RWPE1 (cell line): ENCODE measurements around the gene RAD51.

ENCODE experiments used
- CTCF ChIA-PET: fragments of 350-600 bp; sonication (Branson Sonifier 250); formaldehyde crosslinking; extraction: SDS; loops from one replicate; lab custom pipeline; 2021; lab: Yijun Ruan, JAX
- POLR2A ChIA-PET: fragments of 400-600 bp; formaldehyde crosslinking; extraction: SDS; loops from one replicate; lab custom pipeline; 2020; ENCODE audit warnings: antibody characterized with exemption; ENCODE audit not compliant: low non-redundant PET; lab: Yijun Ruan, JAX
- DNase-seq: peaks from one replicate; pipeline ENCODE4 v3.0.0; 2012; ENCODE audit warnings: low spot score
- H3K27ac ChIP-seq: fragments of 450-650 bp; 2 replicates; pipeline ENCODE4 v1.5.1; 2017
- TF ChIP-seq, protein P1 (sequence below): fragments of 450-650 bp; conservative IDR thresholded peaks from 2 replicates; pipeline ENCODE4 v1.5.1; 2017; ENCODE audit warnings: low read depth, mild to moderate bottlenecking

Gene RAD51

DNA sequence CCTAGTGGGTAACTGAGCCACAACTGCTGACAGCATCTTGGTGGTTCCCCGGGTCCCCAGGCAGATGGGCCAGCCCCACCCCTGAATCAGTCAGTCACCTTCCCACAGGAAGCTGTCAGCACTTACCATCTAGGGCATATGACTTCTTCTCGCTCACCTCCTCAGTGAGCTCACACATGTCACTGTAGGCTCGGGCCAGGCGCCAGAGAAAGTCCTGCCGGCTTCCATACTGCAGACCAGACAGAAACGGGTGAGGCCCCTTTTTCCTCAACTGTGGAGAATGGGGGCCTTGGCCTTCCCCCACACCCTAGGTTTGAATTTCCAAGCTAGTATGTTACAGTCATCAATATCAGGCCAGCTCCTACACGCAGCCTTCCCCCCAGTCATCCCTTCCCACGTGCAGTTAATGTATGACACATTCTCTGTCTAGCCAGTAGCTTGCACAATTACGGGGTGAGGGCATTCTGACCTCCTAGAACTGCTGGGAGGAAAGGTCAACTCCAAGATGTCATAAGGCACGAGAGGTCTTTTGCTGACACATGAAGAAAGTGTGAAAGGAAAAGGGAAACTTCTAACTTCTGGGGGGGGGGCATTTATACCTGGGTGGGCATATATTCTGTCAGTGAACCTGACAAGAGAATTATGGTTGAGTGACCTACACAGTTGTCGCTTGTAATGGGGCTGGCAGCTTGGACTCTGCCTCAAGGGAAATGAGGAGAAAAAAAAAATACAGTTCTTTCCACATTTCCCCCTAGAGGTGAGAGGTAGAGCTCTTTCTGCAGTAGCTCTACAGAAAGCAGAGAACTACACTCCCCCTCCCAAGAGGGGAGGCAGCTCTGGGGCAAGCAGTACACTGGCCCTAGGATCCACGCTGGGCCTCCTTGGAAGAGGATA lies 49.2 kb downstream of the RAD51 start:
- TF ChIP-seq, protein P1, sequence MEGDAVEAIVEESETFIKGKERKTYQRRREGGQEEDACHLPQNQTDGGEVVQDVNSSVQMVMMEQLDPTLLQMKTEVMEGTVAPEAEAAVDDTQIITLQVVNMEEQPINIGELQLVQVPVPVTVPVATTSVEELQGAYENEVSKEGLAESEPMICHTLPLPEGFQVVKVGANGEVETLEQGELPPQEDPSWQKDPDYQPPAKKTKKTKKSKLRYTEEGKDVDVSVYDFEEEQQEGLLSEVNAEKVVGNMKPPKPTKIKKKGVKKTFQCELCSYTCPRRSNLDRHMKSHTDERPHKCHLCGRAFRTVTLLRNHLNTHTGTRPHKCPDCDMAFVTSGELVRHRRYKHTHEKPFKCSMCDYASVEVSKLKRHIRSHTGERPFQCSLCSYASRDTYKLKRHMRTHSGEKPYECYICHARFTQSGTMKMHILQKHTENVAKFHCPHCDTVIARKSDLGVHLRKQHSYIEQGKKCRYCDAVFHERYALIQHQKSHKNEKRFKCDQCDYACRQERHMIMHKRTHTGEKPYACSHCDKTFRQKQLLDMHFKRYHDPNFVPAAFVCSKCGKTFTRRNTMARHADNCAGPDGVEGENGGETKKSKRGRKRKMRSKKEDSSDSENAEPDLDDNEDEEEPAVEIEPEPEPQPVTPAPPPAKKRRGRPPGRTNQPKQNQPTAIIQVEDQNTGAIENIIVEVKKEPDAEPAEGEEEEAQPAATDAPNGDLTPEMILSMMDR: no peak
- ChIA-PET POLR2A (no interaction called here), CTCF (interaction anchor here (0.6 to 1.1 kb wide), 10 partner anchors 18 to 197 kb away, joined by 3 to 8 read pairs (median 4); partner anchors contain the start of gene GCHFR)

GRCh38 chr15:40744815-40745152 lies 49.8 kb downstream of the RAD51 start:
- DNase-seq: no peak
- TF ChIP-seq, protein P1: no peak
- POLR2A ChIA-PET: no interaction called here
- peak overlapping the region; percentile 86 for H3K27ac ChIP-seq
- CTCF ChIA-PET: interaction anchor here (0.6 to 1.1 kb wide), 8 partner anchors 19 to 197 kb away, joined by 3 to 8 read pairs (median 4); partner anchors contain the start of gene GCHFR

More for the DNA sequence above, 49.2 kb downstream of the RAD51 start:
- H3K27ac ChIP-seq: peak overlapping the region; percentile 86
- DNase-seq: peak; percentile 83

DNA sequence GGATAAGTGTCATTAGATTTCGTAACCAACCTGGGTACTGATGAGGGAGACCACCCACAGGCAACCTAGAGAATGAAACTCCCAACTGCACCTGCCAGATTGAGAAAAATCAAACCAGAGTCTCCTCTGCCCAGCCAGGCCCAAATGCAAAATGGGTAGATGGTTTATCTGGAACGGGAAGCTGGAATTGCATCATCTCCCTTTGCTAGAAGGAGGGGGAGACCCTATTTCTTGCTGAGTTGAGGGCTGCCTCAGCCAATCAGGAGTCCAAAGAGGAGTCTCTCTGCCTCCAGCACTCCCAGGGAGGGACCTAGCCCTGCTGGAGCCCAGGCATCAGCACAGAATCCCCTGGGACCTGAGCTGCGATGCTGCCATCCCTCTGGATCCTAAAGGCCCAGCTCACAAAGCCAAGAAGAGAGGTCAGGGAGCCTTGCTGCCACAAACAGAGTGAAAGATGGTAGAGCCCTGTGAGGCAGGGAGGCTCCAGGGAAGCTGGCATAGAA lies 52.0 kb downstream of the RAD51 start:
- peak overlapping the region; percentile 86 for H3K27ac ChIP-seq

DNA sequence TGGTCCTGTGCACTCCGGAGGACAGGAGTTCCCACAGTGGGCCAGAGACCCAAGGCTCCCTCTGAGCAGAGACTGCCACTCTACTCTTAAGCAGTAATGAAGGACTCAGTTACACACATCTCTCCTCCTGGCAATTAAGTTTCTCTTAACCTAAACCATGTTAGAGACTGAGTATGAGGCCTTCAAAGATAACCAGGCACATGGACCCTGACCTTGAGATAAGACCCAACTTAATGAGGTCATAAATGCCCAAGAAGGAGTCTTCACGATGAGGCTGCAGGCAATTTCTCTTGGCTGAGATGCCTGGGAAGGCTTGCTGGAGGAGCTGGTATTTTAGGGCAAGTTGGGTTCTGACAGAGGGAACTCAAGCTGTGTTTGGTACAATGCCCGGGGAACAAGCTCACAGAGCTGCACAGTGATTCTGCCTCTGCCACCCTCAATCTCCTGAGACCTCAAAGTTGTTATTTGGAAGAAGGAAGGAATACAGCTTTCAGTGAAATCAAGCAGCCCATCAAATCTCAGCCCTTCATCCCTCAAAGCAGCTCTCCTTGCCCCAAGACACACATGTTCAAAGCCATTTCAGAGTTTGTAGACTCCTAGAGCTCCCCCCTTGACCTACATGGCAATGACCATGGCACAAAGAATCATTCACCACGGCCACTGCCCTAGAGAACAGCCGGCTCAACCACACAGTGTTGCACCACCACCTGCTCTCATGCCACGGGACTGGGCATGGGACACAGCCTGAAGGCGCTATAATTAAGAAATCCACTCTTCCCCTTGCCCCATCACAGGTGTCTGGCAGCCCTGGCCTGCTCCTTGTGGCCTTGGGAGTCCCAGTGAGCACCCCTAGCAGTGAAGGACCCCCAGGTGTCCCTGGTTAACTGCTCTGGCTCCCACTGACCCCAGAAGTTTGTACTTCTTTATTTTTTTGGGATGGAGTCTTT lies 53.0 kb downstream of the RAD51 start:
- CTCF ChIA-PET: interaction anchor here (1.2 to 2.2 kb wide), 7 partner anchors 17 to 228 kb away, joined by 3 to 27 read pairs (median 5); partner anchors contain the start of genes C15orf62 and GCHFR
- H3K27ac ChIP-seq: peak overlapping the region; percentile 86
- no peak for DNase-seq
- TF ChIP-seq, protein P1: no peak
- POLR2A ChIA-PET: no interaction called here

More for the DNA sequence above, 52.0 kb downstream of the RAD51 start:
- POLR2A ChIA-PET: interaction anchor here (0.7 kb wide), 1 partner anchor 18 kb away, joined by 3 read pairs; no protein-coding TSS in a partner anchor
- CTCF ChIA-PET: interaction anchor here (0.6 to 2.2 kb wide), 11 partner anchors 18 to 307 kb away, joined by 3 to 27 read pairs (median 8); partner anchors contain the start of genes C15orf62 and GCHFR
- no peak for DNase-seq
- TF ChIP-seq, protein P1: no peak

GRCh38 chr15:40749151-40749630 lies 54.2 kb downstream of the RAD51 start:
- H3K27ac ChIP-seq: no peak overlapping the region; the same call in 1 of the 2 replicates
- TF ChIP-seq, protein P1: no peak
- DNase-seq: no peak
- ChIA-PET POLR2A (no interaction called here), CTCF (interaction anchor here (1.5 kb wide), 1 partner anchor 33 kb away, joined by 6 read pairs; no protein-coding TSS in a partner anchor)
